BE2C (cell line): Measurements from ENCODE around the gene WFDC10A.
"Not testable (repeated sequence)": the region's sequence is repeated elsewhere in the genome, so short reads cannot be mapped to it uniquely, and the experiment has no call there.

Source experiments
- DNase-seq: peaks from one replicate; pipeline ENCODE4 v3.0.0-alpha.2; 2020
- H3K27me3 ChIP-seq: fragments of 250-450 bp; sonication (Bioruptor Pico); 2 replicates; pipeline ENCODE4 v1.5.1; 2020; ENCODE audit warnings: mild to moderate bottlenecking
- H3K36me3 ChIP-seq: fragments of 250-450 bp; sonication (Bioruptor Pico); 2 replicates; pipeline ENCODE4 v1.5.1; 2020; ENCODE audit warnings: mild to moderate bottlenecking
- H3K4me1 ChIP-seq: fragments of 250-450 bp; sonication (Bioruptor Pico); 2 replicates; pipeline ENCODE4 v1.5.1; 2020
- H3K4me3 ChIP-seq: 2 replicates; pipeline ENCODE4 v1.5.1; 2011; ENCODE audit warnings: low read depth, low read length
- H3K9me3 ChIP-seq: fragments of 250-450 bp; sonication (Bioruptor Pico); 2 replicates; pipeline ENCODE4 v1.5.1; 2020
- CTCF ChIP-seq: IDR thresholded peaks from 2 replicates; pipeline ENCODE4 v1.5.1; 2012; ENCODE audit warnings: mild to moderate bottlenecking, low read depth, low read length

WFDC10A gene

DNA sequence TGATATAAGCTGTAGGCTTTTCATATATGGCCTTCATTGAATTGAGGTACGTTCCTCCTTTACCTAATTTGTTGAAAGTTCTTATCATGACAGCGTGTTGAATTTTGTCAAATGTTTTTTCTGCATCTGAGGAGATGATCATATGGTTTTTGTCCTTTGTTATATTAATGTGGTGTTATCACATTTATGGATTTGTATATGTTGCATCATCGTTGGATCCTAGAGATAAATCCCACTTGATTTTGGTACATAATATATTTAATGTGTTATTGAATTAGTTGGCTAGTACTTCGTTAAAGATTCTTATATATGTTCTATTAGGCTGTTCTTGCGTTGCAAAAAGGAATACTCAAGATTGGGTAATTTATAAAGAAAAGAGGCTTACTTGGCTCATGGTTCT lies 10.1 kb downstream of the WFDC10A start:
- no peak for DNase-seq
- TF ChIP-seq CTCF: no peak
- no peaks in the 10 kb centered on the region for H3K36me3 ChIP-seq
- no peaks in the 10 kb centered on the region for H3K9me3 ChIP-seq
- no peaks in the 10 kb centered on the region for H3K4me1 ChIP-seq
- no peaks in the 10 kb centered on the region for H3K27me3 ChIP-seq
- H3K4me3 ChIP-seq: no peak overlapping the region

GRCh38 chr20:45641076-45641475 lies 11.5 kb downstream of the WFDC10A start:
- H3K36me3 ChIP-seq, H3K4me3 ChIP-seq, H3K9me3 ChIP-seq, DNase-seq, H3K27me3 ChIP-seq, H3K4me1 ChIP-seq: not testable (repeated sequence)

GRCh38 chr20:45645869-45646268 lies 16.3 kb downstream of the WFDC10A start:
- H3K36me3 ChIP-seq, DNase-seq, H3K27me3 ChIP-seq, H3K9me3 ChIP-seq, H3K4me1 ChIP-seq, H3K4me3 ChIP-seq: not testable (repeated sequence)

DNA sequence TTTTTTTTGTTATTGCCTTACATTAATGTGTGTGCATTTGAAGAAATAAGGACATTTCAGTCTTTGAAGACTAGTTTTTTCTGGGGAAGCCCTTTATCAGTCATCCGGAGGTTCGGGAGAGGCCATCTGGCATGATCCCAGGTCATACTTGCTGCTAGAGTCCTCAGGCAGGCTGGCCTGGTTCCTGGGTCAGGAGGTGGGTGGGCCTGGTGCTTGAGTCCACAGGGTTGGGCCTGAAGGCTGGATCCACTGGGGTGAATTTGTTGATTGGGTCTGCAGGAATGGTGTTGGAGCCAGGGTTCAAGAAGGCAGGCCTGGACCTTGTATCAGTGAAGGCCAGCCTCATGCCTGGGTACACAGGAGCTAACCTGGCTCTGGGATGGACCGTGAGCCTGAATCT lies 17.3 kb downstream of the WFDC10A start:
- H3K27me3 ChIP-seq: no peaks in the 10 kb centered on the region
- H3K4me3 ChIP-seq: no peak overlapping the region
- no peaks in the 10 kb centered on the region for H3K9me3 ChIP-seq
- TF ChIP-seq CTCF: no peak
- H3K4me1 ChIP-seq: no peaks in the 10 kb centered on the region
- DNase-seq: no peak
- no peaks in the 10 kb centered on the region for H3K36me3 ChIP-seq

- no peaks in the 10 kb centered on the region for H3K36me3 ChIP-seq
- no peak for DNase-seq
- no peak overlapping the region for H3K4me3 ChIP-seq
- TF ChIP-seq CTCF: no peak
- no peaks in the 10 kb centered on the region for H3K9me3 ChIP-seq
- no peaks in the 10 kb centered on the region for H3K27me3 ChIP-seq
- no peaks in the 10 kb centered on the region for H3K4me1 ChIP-seq
These were observed 18.0 kb downstream of the WFDC10A start for GRCh38 chr20:45647441-45648050.

GRCh38 chr20:45649312-45649863 lies 19.8 kb downstream of the WFDC10A start:
- Histone ChIP-seq H3K36me3 (no peaks in the 10 kb centered on the region), H3K4me1 (no peaks in the 10 kb centered on the region), H3K4me3 (no peak overlapping the region), H3K27me3 (no peaks in the 10 kb centered on the region), H3K9me3 (no peaks in the 10 kb centered on the region)
- no peak for DNase-seq
- no peak for TF ChIP-seq CTCF

DNA sequence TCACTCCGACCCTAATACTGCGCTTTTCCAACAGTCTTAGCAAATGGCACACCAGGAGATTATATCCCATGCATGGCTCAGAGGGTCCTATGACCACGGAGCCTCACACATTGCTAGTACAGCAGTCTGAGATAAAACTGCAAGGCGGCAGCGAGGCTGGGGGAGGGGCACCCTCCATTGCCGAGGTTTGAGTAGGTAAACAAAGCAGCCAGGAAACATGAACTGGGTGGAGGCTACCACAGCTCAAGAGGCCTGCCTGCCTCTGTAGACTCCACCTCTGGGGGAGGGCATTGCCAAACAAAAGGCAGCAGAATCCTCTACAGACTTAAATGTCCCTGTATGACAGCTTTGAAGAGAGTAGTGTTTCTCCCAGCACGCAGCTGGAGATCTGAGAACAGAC lies 22.2 kb downstream of the WFDC10A start:
- not testable (repeated sequence) for H3K4me3 ChIP-seq, DNase-seq, H3K9me3 ChIP-seq, H3K36me3 ChIP-seq, H3K27me3 ChIP-seq, H3K4me1 ChIP-seq

- H3K4me3 ChIP-seq, H3K27me3 ChIP-seq, H3K4me1 ChIP-seq, H3K9me3 ChIP-seq, H3K36me3 ChIP-seq, DNase-seq: not testable (repeated sequence)
These were observed 27.5 kb downstream of the WFDC10A start for GRCh38 chr20:45657038-45657437.
